8988T (cell line): ENCODE results near the gene SYNDIG1L.
"Not testable (repeated sequence)": the region's sequence is repeated elsewhere in the genome, so short reads cannot be mapped to it uniquely, and the experiment has no call there.

Experiments used
- DNase-seq: peaks from one replicate; pipeline ENCODE4 v3.0.0; 2011

Gene SYNDIG1L

GRCh38 chr14:74402401-74403251, 23.4 kb downstream of the SYNDIG1L start:
- DNase-seq = no peak

- no peak for DNase-seq
Measured at GRCh38 chr14:74401504-74402241, 24.3 kb downstream of the SYNDIG1L start.

- DNase-seq = no peak
Measured at GRCh38 chr14:74400919-74401503, 25.0 kb downstream of the SYNDIG1L start.

GRCh38 chr14:74400031-74400685, 25.9 kb downstream of the SYNDIG1L start:
- DNase-seq = peak; percentile 47

- no peak for DNase-seq
Measured at GRCh38 chr14:74395094-74395493, 30.9 kb downstream of the SYNDIG1L start.

- no peak for DNase-seq
Measured at GRCh38 chr14:74394549-74394948, 31.5 kb downstream of the SYNDIG1L start.

- no peak for DNase-seq
Measured at GRCh38 chr14:74392616-74393570, 33.1 kb downstream of the SYNDIG1L start.

GRCh38 chr14:74391479-74391878, 34.5 kb downstream of the SYNDIG1L start:
- DNase-seq = no peak

GRCh38 chr14:74390505-74390904, 35.5 kb downstream of the SYNDIG1L start:
- DNase-seq = not testable (repeated sequence)

- no peak for DNase-seq
Measured at GRCh38 chr14:74389980-74390379, 36.0 kb downstream of the SYNDIG1L start.

GRCh38 chr14:74382231-74382630, 43.8 kb downstream of the SYNDIG1L start:
- DNase-seq = no peak

GRCh38 chr14:74381571-74381970, 44.4 kb downstream of the SYNDIG1L start:
- not testable (repeated sequence) for DNase-seq

GRCh38 chr14:74380845-74381244, 45.2 kb downstream of the SYNDIG1L start:
- no peak for DNase-seq

GRCh38 chr14:74380172-74380571, 45.8 kb downstream of the SYNDIG1L start:
- no peak for DNase-seq

GRCh38 chr14:74377976-74378690, 47.9 kb downstream of the SYNDIG1L start:
- no peak for DNase-seq

GRCh38 chr14:74368441-74368840, 57.6 kb downstream of the SYNDIG1L start:
- no peak for DNase-seq

GRCh38 chr14:74368026-74368425, 58.0 kb downstream of the SYNDIG1L start:
- no peak for DNase-seq

GRCh38 chr14:74364271-74364880, 61.6 kb downstream of the SYNDIG1L start:
- DNase-seq = no peak

GRCh38 chr14:74362361-74362915, 63.6 kb downstream of the SYNDIG1L start:
- DNase-seq = peak; percentile 70

GRCh38 chr14:74360163-74360562, 65.8 kb downstream of the SYNDIG1L start:
- DNase-seq = no peak
